ENCODE data around the gene VKORC1L1.
"Not testable (repeated sequence)": the region's sequence is repeated elsewhere in the genome, so short reads cannot be mapped to it uniquely, and the experiment has no call there.

VKORC1L1 gene

GRCh38 chr7:65884983-65885382 lies 12.1 kb downstream of the VKORC1L1 start:
- not testable (repeated sequence) for DNase-seq (ENCODE audit: low read depth in 4 of 4, low spot score in 1 of 4)

GRCh38 chr7:65885533-65885932 lies 12.7 kb downstream of the VKORC1L1 start:
- not testable (repeated sequence) for DNase-seq (ENCODE audit: low read depth in 4 of 4, low spot score in 1 of 4)

GRCh38 chr7:65888434-65889156 lies 15.7 kb downstream of the VKORC1L1 start:
- DNase-seq (ENCODE audit: low read depth in 4 of 4, low spot score in 1 of 4) = not testable (repeated sequence)

GRCh38 chr7:65889722-65890121 lies 16.8 kb downstream of the VKORC1L1 start:
- not testable (repeated sequence) for DNase-seq (ENCODE audit: low read depth in 4 of 4, low spot score in 1 of 4)

GRCh38 chr7:65892161-65892560 lies 19.3 kb downstream of the VKORC1L1 start:
- DNase-seq (ENCODE audit: low read depth in 4 of 4, low spot score in 1 of 4) = no peak

- no peak for DNase-seq (ENCODE audit: low read depth in 4 of 4, low spot score in 1 of 4)
These were observed 20.0 kb downstream of the VKORC1L1 start for GRCh38 chr7:65892835-65893234.

GRCh38 chr7:65896279-65896870 lies 23.5 kb downstream of the VKORC1L1 start:
- DNase-seq (ENCODE audit: low read depth in 4 of 4, low spot score in 1 of 4) = no peak

GRCh38 chr7:65897289-65897688 lies 24.4 kb downstream of the VKORC1L1 start:
- DNase-seq (ENCODE audit: low read depth in 4 of 4, low spot score in 1 of 4) = not testable (repeated sequence)

GRCh38 chr7:65898677-65899447 lies 26.0 kb downstream of the VKORC1L1 start:
- not testable (repeated sequence) for DNase-seq (ENCODE audit: low read depth in 4 of 4, low spot score in 1 of 4)

- no peak for DNase-seq (ENCODE audit: low read depth in 4 of 4, low spot score in 1 of 4)
These were observed 29.4 kb downstream of the VKORC1L1 start for GRCh38 chr7:65902306-65902705.

GRCh38 chr7:65907501-65908198 lies 34.8 kb downstream of the VKORC1L1 start:
- DNase-seq (ENCODE audit: low read depth in 4 of 4, low spot score in 1 of 4) = no peak

- DNase-seq (ENCODE audit: low read depth in 4 of 4, low spot score in 1 of 4) = no peak
These were observed 37.4 kb downstream of the VKORC1L1 start for GRCh38 chr7:65910237-65910636.

- DNase-seq (ENCODE audit: low read depth in 4 of 4, low spot score in 1 of 4) = no peak
These were observed 39.4 kb downstream of the VKORC1L1 start for GRCh38 chr7:65912237-65912636.

- DNase-seq (ENCODE audit: low read depth in 4 of 4, low spot score in 1 of 4) = no peak
These were observed 43.2 kb downstream of the VKORC1L1 start for GRCh38 chr7:65915921-65916657.

- DNase-seq (ENCODE audit: low read depth in 4 of 4, low spot score in 1 of 4) = no peak
These were observed 50.4 kb downstream of the VKORC1L1 start for GRCh38 chr7:65923316-65923715.

GRCh38 chr7:65924193-65924592 lies 51.3 kb downstream of the VKORC1L1 start:
- no peak for DNase-seq (ENCODE audit: low read depth in 4 of 4, low spot score in 1 of 4)

GRCh38 chr7:65925040-65925439 lies 52.2 kb downstream of the VKORC1L1 start:
- DNase-seq (ENCODE audit: low read depth in 4 of 4, low spot score in 1 of 4) = no peak

- DNase-seq (ENCODE audit: low read depth in 4 of 4, low spot score in 1 of 4) = no peak
These were observed 53.7 kb downstream of the VKORC1L1 start for GRCh38 chr7:65926588-65926987.

- DNase-seq (ENCODE audit: low read depth in 4 of 4, low spot score in 1 of 4) = no peak
These were observed 54.9 kb downstream of the VKORC1L1 start for GRCh38 chr7:65927489-65928448.

- DNase-seq (ENCODE audit: low read depth in 4 of 4, low spot score in 1 of 4) = no peak
These were observed 58.8 kb downstream of the VKORC1L1 start for GRCh38 chr7:65931685-65932084.

Measured in stimulated activated CD4-positive, alpha-beta T cell treated with anti-CD3 and anti-CD28 coated beads, Interleukin-1b, Interleukin-23, amount 100 ng/mL, for 24 hours (primary cell).